ENCODE measurements around the gene ARHGAP26.

ARHGAP26 gene

GRCh38 chr5:143051244-143052058, 281.3 kb downstream of the ARHGAP26 start:
- FAIRE-seq: no peak

GRCh38 chr5:143052967-143053682, 282.9 kb downstream of the ARHGAP26 start:
- no peak for FAIRE-seq

GRCh38 chr5:143053780-143054179, 283.6 kb downstream of the ARHGAP26 start:
- FAIRE-seq: no peak

- no peak for FAIRE-seq
Measured at GRCh38 chr5:143054480-143054941, 284.3 kb downstream of the ARHGAP26 start.

- FAIRE-seq: no peak
Measured at GRCh38 chr5:143055596-143056338, 285.6 kb downstream of the ARHGAP26 start.

DNA sequence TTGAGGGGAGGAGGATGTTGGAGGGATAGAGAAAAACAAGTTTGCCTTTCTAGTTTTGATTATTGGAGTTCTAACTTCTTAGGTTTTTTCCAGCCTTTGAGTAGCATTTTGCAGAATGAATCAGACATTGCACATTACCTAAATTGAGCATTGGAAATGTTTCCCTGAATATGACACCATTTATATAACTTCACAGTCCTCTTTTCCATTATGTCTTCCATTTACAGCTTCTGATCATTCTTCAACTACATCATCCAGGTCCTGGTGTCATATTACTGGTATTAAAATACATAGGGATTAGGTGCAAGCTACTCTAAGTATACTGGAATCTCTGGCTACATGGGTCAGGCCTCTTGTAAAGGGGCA, 286.1 kb downstream of the ARHGAP26 start:
- FAIRE-seq: no peak

DNA sequence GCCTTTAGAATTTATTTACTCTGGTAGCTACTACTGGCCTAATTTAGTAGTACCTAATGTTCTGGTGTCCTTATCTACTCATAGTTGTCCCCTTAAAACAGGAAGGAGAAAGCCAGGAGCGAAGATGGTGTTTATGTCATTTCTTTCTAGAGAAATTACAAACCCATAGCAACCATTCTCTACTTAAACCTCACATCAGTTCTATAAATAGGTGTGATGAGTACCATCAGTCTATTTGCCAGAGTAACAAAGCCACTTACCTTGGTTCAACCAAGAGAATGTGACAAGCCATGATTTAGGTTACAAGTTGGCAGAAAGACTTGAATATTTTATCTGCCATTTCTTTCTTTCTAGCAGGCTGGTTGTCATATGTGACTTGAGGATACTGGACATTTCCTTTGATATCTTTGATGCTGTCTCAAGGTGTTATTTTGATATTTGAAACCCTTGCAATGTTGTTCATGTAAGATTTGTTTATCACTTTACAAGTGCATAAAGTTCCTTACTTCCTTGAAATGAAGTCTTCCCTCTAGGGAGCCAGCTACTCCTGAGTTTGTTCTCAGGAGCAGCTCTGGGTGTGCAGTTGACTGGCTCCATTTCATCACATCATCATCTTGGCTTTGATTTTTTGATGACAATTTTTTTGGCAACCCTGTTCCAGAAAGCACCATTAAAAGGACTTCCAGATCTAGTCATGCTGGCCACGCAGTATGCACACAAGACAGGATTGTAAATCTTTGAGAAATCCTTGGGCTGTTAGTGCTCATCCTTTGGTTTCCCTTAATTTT, 286.8 kb downstream of the ARHGAP26 start:
- FAIRE-seq: no peak

DNA sequence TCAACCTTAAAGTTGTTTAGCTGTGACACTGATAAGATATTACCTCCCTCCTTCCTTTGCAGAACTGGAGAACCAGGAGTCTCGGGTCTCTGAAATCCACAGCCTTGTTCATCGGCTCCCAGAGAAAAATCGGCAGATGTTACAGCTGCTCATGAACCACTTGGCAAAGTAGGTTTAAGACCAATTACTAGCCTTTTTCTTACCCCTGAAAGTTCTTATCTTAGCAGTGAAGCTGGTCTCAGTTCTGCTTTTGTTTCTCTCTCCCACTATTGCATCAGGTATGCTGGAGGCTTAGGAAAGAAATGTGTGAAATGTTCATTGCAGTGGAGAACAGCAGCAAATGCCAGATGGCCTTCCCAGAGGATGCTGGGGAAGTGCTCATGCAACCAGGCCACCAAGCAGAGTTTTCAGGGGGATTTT, 287.4 kb downstream of the ARHGAP26 start:
- no peak for FAIRE-seq

DNA sequence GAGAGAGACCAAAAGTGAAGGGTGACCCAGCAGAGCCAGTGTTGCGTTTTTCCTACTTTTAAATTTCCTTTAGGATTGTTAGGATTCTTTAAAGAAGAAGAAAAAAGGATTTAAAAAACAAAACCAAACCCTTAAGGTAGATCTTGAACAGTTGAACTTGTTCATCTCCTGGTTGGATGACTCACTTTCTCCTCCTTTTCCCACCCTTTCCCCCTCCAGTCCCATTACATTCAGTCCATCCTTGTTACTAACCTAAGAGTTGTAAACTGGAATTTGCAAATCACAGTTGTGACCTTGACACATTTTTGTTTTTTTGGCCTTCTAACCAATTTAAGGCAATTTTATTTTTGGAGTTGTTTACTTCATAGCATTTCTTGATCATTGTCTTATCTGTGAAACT, 289.2 kb downstream of the ARHGAP26 start:
- no peak for FAIRE-seq

DNA sequence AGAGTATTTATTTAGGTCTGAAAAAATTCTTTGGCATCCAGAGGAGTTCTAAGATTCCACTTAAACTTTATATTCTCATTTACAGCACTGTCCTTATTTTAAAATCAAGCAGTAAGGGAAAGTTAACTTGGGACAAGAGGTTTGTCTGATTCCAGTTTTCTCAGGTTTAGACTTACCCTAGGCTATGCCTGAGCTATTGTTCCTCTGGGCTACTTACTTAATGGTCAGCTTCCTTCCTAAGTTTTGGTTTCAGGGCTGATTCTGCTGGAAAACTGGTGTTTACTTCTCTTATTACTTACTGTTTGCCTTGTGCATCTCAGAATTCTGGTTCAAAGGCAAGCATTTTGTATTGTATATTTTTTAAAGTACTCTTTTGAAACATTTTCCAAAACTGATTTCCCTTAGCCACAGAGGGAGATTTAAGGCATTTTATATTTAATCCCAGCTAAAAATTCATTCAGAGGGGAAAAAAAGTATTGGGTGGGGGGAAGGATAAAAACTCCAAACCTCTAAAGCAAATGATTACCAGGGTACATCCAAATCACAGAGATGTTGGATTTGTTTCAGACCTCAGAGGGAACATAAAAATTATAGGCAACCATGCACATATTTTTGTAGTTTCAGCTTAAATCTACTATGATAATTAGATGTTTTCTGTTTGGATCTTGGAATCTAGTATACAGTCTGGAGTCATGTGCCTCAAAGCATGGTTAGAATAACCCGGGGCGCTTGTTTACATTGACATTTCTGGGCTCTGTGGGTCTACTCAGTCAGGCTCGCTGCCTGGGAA, 290.0 kb downstream of the ARHGAP26 start:
- no peak for FAIRE-seq

- no peak for FAIRE-seq
Measured at GRCh38 chr5:143061161-143061945, 291.2 kb downstream of the ARHGAP26 start.

- no peak for FAIRE-seq
Measured at GRCh38 chr5:143062379-143062778, 292.2 kb downstream of the ARHGAP26 start.

DNA sequence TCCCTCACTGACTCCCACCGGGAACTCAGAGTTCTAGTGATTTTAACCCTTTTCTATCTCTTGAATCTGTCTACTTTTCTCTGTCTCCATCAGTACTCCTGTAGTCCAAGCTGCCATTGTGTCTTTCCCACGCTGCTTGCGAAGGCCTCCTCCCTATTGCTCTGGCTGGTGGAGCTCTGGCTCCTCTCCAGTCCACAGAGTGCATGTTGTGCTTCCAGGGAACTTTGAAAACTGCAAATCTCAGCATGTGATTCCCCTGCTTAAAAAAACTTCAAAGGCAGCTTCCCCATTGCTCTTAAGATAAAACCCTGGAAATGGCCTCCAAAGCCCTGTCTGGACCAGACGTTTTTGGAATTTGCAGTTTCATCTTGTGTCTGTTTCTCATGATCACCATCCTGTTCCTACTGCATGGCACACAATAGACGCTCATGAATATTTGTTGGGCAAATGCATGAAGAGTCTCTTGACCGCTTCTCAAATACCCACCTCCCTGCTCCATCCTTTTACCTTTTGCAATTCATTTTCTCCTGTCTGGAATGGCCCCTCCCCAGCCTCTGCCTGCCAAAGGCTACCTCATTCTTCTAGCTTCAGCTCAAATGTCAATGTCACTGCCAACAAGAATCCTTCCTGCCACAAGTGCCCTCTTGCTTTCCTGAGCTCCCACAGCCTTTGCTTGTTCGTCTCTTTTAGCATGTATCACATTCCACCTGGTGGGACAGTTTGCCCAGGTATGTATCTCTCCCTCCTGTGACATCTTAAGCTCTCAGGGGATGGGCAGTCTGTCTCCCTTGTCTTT, 293.2 kb downstream of the ARHGAP26 start:
- FAIRE-seq: no peak

DNA sequence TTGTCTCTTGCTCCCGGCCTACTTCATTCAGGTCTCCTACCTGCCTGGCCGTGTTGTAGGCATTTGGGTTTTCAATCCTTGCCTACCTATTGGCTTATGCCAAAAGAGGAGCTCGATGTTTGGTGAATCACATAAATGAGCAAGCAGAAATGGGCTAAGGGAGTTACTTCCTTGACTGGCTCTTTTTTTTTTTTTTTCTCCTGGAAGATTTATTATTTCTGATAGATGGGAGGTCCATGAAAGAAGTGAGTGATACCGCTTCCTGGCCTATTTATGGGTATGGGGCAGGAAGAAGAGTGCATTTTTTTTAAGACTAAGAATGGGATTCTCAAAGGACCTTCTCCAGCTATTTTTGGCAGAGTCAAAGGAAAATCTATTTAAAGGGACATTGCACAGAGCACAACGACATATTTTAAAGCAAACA, 294.1 kb downstream of the ARHGAP26 start:
- FAIRE-seq: no peak

DNA sequence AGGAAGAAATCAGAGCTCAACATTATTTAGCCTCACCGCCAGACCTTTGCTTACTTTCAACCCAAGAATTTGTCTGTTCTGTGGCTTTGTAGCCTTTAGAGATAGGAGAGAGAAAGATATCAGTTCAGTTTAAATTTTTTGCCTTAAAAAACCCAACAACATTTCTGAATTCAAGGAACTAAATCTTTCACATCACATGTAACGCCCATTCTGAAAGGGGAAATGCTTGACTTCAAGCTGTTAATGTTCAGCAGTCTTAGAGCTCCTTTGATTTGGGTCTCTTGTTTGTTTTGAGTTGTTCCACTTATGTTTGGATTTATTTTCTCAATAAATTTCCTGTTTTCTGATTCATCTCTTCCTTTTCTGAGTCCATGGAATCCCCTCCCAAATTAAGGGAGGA, 294.5 kb downstream of the ARHGAP26 start:
- FAIRE-seq: no peak

- FAIRE-seq: no peak
Measured at GRCh38 chr5:143065185-143065965, 295.2 kb downstream of the ARHGAP26 start.

DNA sequence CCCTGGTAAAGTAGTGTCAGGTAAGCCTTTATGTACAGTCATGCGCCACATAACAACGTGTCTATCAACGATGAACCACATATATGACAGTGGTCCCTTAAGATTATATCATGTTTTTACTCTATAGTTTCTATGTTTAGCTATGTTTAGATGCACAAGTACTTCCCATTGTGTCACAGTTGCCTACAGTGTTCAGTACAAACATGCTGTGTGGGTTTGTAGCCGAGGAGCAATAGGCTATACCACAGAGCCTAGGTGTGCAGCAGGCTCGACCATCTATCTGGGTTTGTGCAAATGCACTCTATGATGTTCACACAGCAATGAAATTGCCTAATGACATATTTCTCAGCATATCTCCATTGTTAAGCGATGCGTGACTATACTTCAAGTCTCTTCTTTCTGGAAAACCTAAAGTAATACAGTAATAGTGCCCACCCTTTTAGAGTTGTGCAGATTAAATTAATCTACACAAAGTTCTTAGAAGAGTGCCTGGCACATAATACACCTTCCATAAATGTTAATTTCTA, 295.9 kb downstream of the ARHGAP26 start:
- FAIRE-seq: no peak

- FAIRE-seq: no peak
Measured at GRCh38 chr5:143066556-143067281, 296.5 kb downstream of the ARHGAP26 start.

Measured in colon (tissue), 2 donors.